ENCODE measurements around the gene EPG5.
"Not testable (repeated sequence)": the region's sequence is repeated elsewhere in the genome, so short reads cannot be mapped to it uniquely, and the experiment has no call there.

- TF ChIP-seq, protein P1, sequence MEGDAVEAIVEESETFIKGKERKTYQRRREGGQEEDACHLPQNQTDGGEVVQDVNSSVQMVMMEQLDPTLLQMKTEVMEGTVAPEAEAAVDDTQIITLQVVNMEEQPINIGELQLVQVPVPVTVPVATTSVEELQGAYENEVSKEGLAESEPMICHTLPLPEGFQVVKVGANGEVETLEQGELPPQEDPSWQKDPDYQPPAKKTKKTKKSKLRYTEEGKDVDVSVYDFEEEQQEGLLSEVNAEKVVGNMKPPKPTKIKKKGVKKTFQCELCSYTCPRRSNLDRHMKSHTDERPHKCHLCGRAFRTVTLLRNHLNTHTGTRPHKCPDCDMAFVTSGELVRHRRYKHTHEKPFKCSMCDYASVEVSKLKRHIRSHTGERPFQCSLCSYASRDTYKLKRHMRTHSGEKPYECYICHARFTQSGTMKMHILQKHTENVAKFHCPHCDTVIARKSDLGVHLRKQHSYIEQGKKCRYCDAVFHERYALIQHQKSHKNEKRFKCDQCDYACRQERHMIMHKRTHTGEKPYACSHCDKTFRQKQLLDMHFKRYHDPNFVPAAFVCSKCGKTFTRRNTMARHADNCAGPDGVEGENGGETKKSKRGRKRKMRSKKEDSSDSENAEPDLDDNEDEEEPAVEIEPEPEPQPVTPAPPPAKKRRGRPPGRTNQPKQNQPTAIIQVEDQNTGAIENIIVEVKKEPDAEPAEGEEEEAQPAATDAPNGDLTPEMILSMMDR (IDR thresholded peaks at IDR 0.05) = not testable (repeated sequence)
- TF ChIP-seq POLR2A (IDR thresholded peaks at IDR 0.05) = not testable (repeated sequence)
Measured at GRCh38 chr18:45807144-45807543, 160.0 kb downstream of the EPG5 start.
